LNCaP clone FGC (cell line): ENCODE measurements around the gene GPR37L1.

Source experiments
- DNase-seq: peaks from one replicate; pipeline ENCODE4 v3.0.0-alpha.2; 2011; ENCODE audit warnings: low read depth
- H3K4me3 ChIP-seq: 2 replicates; pipeline ENCODE4 v1.5.1; 2011; ENCODE audit warnings: mild to moderate bottlenecking, low read depth, low read length, control low read depth
- CTCF ChIP-seq: IDR thresholded peaks from 2 replicates; pipeline ENCODE4 v1.5.1; 2012; ENCODE audit warnings: mild to moderate bottlenecking; ENCODE audit not compliant: control insufficient read depth, insufficient read depth; ENCODE audit errors: extremely low read depth

Gene GPR37L1

GRCh38 chr1:202129453-202130296 is 7.0 kb downstream of the GPR37L1 start:
- TF ChIP-seq CTCF, result no peak
- H3K4me3 ChIP-seq, result no peak overlapping the region
- DNase-seq, result no peak

GRCh38 chr1:202130297-202130721 is 7.6 kb downstream of the GPR37L1 start:
- H3K4me3 ChIP-seq, result no peak overlapping the region
- no peak for DNase-seq
- no peak for TF ChIP-seq CTCF

GRCh38 chr1:202130816-202131522 is 8.3 kb downstream of the GPR37L1 start:
- H3K4me3 ChIP-seq, result no peak overlapping the region
- TF ChIP-seq CTCF, result no peak
- DNase-seq, result no peak

- no peak for TF ChIP-seq CTCF
- no peak overlapping the region for H3K4me3 ChIP-seq
- DNase-seq, result no peak
Observed at GRCh38 chr1:202131956-202132821, 9.5 kb downstream of the GPR37L1 start.

- DNase-seq, result no peak
- no peak overlapping the region for H3K4me3 ChIP-seq
- no peak for TF ChIP-seq CTCF
Observed at GRCh38 chr1:202133001-202133400, 10.3 kb downstream of the GPR37L1 start.

- H3K4me3 ChIP-seq, result no peak overlapping the region
- no peak for TF ChIP-seq CTCF
Observed at GRCh38 chr1:202133496-202133895, 10.8 kb downstream of the GPR37L1 start.

More at GRCh38 chr1:202133496-202133895, 10.8 kb downstream of the GPR37L1 start:
- no peak for DNase-seq
